Tibial nerve (tissue), 4 donors: ENCODE measurements around the gene PNMA6A. TPM values are rescaled to one million over a fixed set of nuclear protein-coding genes. Genes with fewer than 3 reads are reported as not detected.
"Not testable (repeated sequence)": the region's sequence is repeated elsewhere in the genome, so short reads cannot be mapped to it uniquely, and the experiment has no call there.

ENCODE experiments used
- DNase-seq, 2 donors: peaks; one replicate each; pipeline ENCODE4 v3.0.0-alpha.2; 2019; ENCODE audit warnings: low spot score in 2 of 2
- H3K27ac ChIP-seq, 4 donors: fragments of 200-600 bp; sonication (generic) in 3 of 4; one replicate each; pipeline ENCODE4 v1.5.1; 2017 to 2019; ENCODE audit warnings: mild to moderate bottlenecking in 1 of 4
- H3K27me3 ChIP-seq, 2 donors: fragments of 200-600 bp; sonication (generic) in 1 of 2; one replicate each; pipeline versions ENCODE4 v1.5.1 to v1.6.0; 2017 to 2019
- H3K36me3 ChIP-seq, 3 donors: fragments of 200-600 bp; sonication (generic); one replicate each; pipeline ENCODE4 v1.5.1; 2018 to 2019
- H3K4me1 ChIP-seq, 4 donors: fragments of 200-600 bp; sonication (generic) in 3 of 4; one replicate each; pipeline ENCODE4 v1.5.1; 2017 to 2019
- H3K4me3 ChIP-seq, 4 donors: fragments of 200-600 bp; sonication (generic) in 3 of 4; one replicate each; pipeline ENCODE4 v1.5.1; 2017 to 2019; ENCODE audit warnings: mild to moderate bottlenecking in 1 of 4, moderate library complexity in 1 of 4
- H3K9me3 ChIP-seq, 4 donors: fragments of 200-600 bp; sonication (generic) in 3 of 4; one replicate each; pipeline ENCODE4 v1.5.1; 2017 to 2019
- EP300 ChIP-seq, 2 donors: sonication (generic); formaldehyde crosslinking; IDR thresholded peaks; one replicate each; pipeline ENCODE4 v1.6.1; 2017; ENCODE audit warnings: antibody characterized with exemption in 2 of 2, mild to moderate bottlenecking in 1 of 2
- POLR2A ChIP-seq, 2 donors: fragments of 450-650 bp; IDR thresholded peaks; one replicate each; pipeline ENCODE4 v1.6.1; 2017; ENCODE audit warnings: antibody characterized with exemption in 2 of 2, mild to moderate bottlenecking in 2 of 2, moderate library complexity in 2 of 2
- WGBS, 2 donors: methylation state at CpG; one replicate each; pipeline ENCODE4 v1.1.5; 2018; 5-methylcytosine and 5-hydroxymethylcytosine counted together
- total RNA-seq, 4 donors: library from RNA; depleted of rRNA; stranded (reverse); fragments of >200 nt; gene quantifications; one replicate each; pipeline ENCODE4 v1.1.0, GENCODE V29; 2016
- TF ChIP-seq, protein P1 (sequence below), 5 experiments: fragments of 200-600 bp in 3 of 5; fragments of 450-650 bp in 2 of 5; sonication (generic) in 3 of 5; IDR thresholded peaks; one replicate each; pipeline ENCODE4 v1.5.1; 2016 to 2019; ENCODE audit warnings: antibody characterized with exemption in 5 of 5, mild to moderate bottlenecking in 3 of 5, moderate library complexity in 2 of 5

The PNMA6A gene
- total RNA-seq, 4 donors from 2014 or later, result 1.8 to 3.6 (median 2.2) TPM

DNA sequence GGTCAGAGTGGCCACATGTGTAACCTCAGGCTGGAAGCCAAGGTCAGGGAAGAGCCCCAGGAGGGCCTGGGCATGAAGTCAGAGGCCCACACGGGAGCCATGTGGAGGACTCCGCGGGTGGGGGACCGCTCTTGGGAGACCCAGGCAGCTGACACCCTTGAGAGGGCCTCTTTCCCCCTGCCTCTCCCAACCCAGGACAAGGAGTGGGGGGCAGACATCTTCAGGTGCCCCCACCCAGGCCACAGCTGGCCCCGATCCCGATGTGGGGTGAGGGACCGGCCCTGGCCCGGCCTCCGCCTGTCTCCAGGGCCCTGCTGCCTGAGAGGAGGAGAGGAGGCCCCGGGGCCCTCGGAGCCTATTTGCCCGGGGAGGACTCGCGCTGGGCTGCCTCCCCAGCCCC, 3.1 kb downstream of the PNMA6A start:
- H3K36me3 ChIP-seq, result no peaks in the 10 kb centered on the region
- 50 to 90% methylated on average over 2 to 6 of the region's 14 CpGs for WGBS, 2 donors
- no peak overlapping the region for H3K27ac ChIP-seq
- no peak for TF ChIP-seq POLR2A (IDR thresholded peaks at IDR 0.05)
- no peak for TF ChIP-seq EP300 (IDR thresholded peaks at IDR 0.05)
- TF ChIP-seq, protein P1, sequence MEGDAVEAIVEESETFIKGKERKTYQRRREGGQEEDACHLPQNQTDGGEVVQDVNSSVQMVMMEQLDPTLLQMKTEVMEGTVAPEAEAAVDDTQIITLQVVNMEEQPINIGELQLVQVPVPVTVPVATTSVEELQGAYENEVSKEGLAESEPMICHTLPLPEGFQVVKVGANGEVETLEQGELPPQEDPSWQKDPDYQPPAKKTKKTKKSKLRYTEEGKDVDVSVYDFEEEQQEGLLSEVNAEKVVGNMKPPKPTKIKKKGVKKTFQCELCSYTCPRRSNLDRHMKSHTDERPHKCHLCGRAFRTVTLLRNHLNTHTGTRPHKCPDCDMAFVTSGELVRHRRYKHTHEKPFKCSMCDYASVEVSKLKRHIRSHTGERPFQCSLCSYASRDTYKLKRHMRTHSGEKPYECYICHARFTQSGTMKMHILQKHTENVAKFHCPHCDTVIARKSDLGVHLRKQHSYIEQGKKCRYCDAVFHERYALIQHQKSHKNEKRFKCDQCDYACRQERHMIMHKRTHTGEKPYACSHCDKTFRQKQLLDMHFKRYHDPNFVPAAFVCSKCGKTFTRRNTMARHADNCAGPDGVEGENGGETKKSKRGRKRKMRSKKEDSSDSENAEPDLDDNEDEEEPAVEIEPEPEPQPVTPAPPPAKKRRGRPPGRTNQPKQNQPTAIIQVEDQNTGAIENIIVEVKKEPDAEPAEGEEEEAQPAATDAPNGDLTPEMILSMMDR (IDR thresholded peaks at IDR 0.05), result no peak
- H3K4me3 ChIP-seq, result no peak overlapping the region
- no peaks in the 10 kb centered on the region for H3K4me1 ChIP-seq
- H3K9me3 ChIP-seq, result no peaks in the 10 kb centered on the region
- DNase-seq, result no peak
- H3K27me3 ChIP-seq, result no peaks in the 10 kb centered on the region

- not testable (repeated sequence) for DNase-seq, H3K36me3 ChIP-seq, H3K27ac ChIP-seq, H3K4me3 ChIP-seq, H3K4me1 ChIP-seq, H3K27me3 ChIP-seq, H3K9me3 ChIP-seq
- WGBS, 2 donors, result no CpG with 5 or more reads among the region's 76 CpGs
These were observed 5.3 kb downstream of the PNMA6A start for GRCh38 chrX:153077437-153078135.

GRCh38 chrX:153083238-153083923, 11.1 kb downstream of the PNMA6A start:
- WGBS, 2 donors, result 80 to 83% methylated on average over 3 to 12 of the region's 23 CpGs
- not testable (repeated sequence) for H3K4me1 ChIP-seq, DNase-seq, H3K27ac ChIP-seq, H3K4me3 ChIP-seq, H3K36me3 ChIP-seq, H3K27me3 ChIP-seq, H3K9me3 ChIP-seq

DNA sequence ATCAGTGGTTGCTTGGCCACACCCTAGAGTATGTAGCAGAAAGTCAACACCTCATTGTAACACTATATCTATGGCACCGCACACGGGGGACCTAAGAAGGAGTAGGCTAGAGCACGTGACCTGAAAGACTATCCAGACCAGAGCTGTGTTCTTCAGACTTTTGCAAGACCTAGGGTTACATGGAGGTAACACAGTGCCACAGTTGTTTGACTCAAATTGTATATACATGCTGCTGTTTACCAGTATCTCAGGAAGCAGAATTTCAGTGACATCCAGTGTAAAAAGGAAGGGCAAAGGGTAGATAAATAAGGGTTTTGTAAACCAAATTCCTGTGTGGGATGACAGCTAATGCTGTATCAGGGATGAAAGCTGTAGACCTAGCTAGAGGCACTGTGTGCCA, 30.2 kb downstream of the PNMA6A start:
- WGBS, 2 donors, result 79 to 92% methylated on average over 3 of the region's 3 CpGs
- Histone ChIP-seq H3K27me3 (no peaks in the 10 kb centered on the region), H3K4me3 (no peak overlapping the region), H3K4me1 (no peaks in the 10 kb centered on the region), H3K36me3 (no peaks in the 10 kb centered on the region), H3K9me3 (no peaks in the 10 kb centered on the region), H3K27ac (no peak overlapping the region)
- no peak for DNase-seq
- TF ChIP-seq, protein P1 (IDR thresholded peaks at IDR 0.05), result no peak
- TF ChIP-seq POLR2A (IDR thresholded peaks at IDR 0.05), result no peak

- not testable (repeated sequence) for H3K27me3 ChIP-seq, H3K36me3 ChIP-seq, DNase-seq, H3K4me1 ChIP-seq, H3K27ac ChIP-seq, H3K9me3 ChIP-seq, H3K4me3 ChIP-seq
- 60 to 94% methylated on average over 1 of the region's 1 CpG for WGBS, 2 donors
These were observed 32.7 kb downstream of the PNMA6A start for GRCh38 chrX:153104959-153105358.

GRCh38 chrX:153106092-153106801, 34.0 kb downstream of the PNMA6A start:
- H3K27ac ChIP-seq, H3K4me3 ChIP-seq, H3K4me1 ChIP-seq, DNase-seq, H3K27me3 ChIP-seq, H3K9me3 ChIP-seq, H3K36me3 ChIP-seq: not testable (repeated sequence)
- 14 to 44% methylated on average over 1 to 2 of the region's 12 CpGs for WGBS, 2 donors

DNA sequence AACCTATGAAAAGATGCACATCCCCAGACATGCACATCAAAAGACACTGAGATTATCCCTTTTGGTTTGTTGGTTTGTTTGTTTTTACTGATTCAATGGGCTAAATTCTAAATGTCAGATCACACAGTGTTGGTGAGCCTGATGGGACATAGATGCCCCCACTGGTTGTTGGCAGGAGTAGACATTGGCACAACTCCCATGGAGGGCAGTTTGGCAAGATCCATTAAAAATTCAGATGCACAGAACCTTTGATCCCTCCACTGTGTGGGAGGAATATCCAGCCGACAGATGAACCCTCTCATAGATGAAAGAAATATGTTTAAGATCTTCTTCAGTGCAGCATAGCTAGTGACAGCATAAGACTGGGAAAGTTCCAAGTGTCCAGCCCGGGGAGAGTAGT, 38.5 kb downstream of the PNMA6A start:
- not testable (repeated sequence) for H3K4me1 ChIP-seq, H3K4me3 ChIP-seq, DNase-seq, H3K27ac ChIP-seq, H3K27me3 ChIP-seq, H3K9me3 ChIP-seq, H3K36me3 ChIP-seq
- no CpG with 5 or more reads among the region's 2 CpGs for WGBS, 2 donors

DNA sequence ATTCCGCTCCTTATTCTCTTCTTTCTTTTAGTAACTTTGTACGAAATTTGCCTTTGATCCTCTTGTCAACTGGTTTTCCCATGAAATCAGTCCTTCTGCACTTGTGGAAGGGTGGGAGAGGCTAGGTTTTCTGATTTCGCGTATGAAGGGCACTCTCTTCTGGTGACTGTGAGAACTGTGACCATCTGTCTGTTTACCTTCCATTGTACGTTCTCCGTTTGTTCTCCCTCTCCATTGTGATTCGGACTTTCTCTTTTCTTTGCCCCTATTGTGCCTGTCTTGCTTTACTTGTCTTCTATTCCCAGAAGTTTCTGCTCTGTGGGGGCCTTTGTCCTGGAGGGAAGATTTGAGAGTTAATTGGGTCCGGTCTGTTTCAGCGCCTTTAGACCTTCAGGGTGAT, 41.6 kb downstream of the PNMA6A start:
- not testable (repeated sequence) for H3K4me3 ChIP-seq

GRCh38 chrX:153117754-153118153, 45.5 kb downstream of the PNMA6A start:
- H3K4me3 ChIP-seq, H3K36me3 ChIP-seq, DNase-seq, H3K27ac ChIP-seq, H3K27me3 ChIP-seq, H3K4me1 ChIP-seq, H3K9me3 ChIP-seq: not testable (repeated sequence)
- no CpG with 5 or more reads among the region's 3 CpGs for WGBS, 2 donors

More for the DNA sequence above, 41.6 kb downstream of the PNMA6A start:
- H3K27ac ChIP-seq, H3K27me3 ChIP-seq, H3K36me3 ChIP-seq, H3K9me3 ChIP-seq, H3K4me1 ChIP-seq, DNase-seq: not testable (repeated sequence)
- WGBS, 2 donors, result no CpG with 5 or more reads among the region's 9 CpGs

DNA sequence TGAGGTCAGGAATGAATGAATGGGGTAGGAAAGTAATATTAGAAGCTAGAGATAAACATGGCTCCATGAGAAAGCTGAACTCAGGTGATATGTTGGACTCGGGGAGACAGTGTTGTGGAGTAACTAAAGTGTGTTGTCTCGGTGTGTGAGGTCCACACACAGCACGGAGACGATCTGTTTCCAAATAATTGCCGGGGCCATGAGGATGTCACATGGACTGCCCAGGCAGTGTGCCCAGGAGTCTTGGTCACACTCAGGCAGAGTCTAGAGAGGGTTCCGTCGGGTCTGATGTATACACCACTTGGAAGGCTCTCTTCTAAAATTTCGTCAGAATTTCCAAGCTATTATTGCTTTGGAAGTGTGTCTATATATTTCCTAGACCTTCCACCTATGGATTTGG, 48.0 kb downstream of the PNMA6A start:
- not testable (repeated sequence) for H3K4me1 ChIP-seq, DNase-seq, H3K9me3 ChIP-seq, H3K4me3 ChIP-seq, H3K36me3 ChIP-seq, H3K27ac ChIP-seq, H3K27me3 ChIP-seq
- no CpG with 5 or more reads among the region's 8 CpGs for WGBS, 2 donors

- not testable (repeated sequence) for H3K27ac ChIP-seq, DNase-seq, H3K9me3 ChIP-seq, H3K36me3 ChIP-seq, H3K4me1 ChIP-seq, H3K27me3 ChIP-seq, H3K4me3 ChIP-seq
- WGBS, 2 donors, result 57 to 67% methylated on average over 1 of the region's 14 CpGs
These were observed 51.2 kb downstream of the PNMA6A start for GRCh38 chrX:153123468-153123867.
